Activated T-cell treated with anti-CD3 and anti-CD28 coated beads, Interleukin-2, amount 50 U/mL, for 1 hour (primary cell): ENCODE data around the gene RACK1.
A peak's percentile ranks its signal among the peaks of the same experiment; 100 is the strongest.
"Not testable (repeated sequence)": the region's sequence is repeated elsewhere in the genome, so short reads cannot be mapped to it uniquely, and the experiment has no call there.

Experiments
- DNase-seq: peaks from one replicate; pipeline ENCODE4 v3.0.0-alpha.2; 2020

RACK1 gene

DNA sequence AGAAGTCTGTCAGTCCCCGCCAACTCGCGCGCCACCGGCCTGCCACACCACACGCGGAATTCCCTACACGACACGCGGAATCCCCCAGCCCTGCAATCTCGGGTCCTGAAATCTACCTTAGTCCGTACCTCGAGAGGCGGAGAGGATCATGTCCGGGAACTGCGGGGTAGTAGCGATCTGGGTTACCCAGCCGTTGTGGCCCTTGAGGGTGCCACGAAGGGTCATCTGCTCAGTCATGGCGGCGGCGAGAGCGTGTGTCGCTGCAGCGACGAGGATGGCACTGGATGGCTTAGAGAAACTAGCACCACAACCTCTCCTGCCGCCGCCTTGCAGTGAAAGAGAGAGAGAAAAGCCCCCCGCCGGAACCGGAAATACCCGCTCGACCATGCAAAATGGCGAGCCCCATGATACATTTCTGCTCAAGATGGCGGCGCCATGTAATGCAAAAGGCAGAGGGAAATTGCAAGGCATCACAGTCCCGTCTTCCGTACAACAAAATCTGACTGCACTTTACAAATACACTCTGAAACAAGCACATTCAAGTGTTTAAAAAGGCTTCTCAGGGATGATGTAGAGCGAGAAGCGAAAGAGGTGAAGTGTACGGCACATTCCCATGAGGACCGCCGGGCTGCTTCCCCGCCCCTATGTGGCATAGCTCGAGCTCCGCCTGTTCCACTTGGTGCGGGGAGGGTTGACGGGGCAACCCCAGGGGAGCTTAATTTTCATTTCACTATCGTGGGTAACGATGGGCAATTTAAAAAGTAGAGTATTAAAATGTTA is at the start of gene RACK1:
TSS of gene RACK1 (minus strand) at position 343 of the 780 bp plus-strand sequence. CDS start at position 237, 106 bp downstream.
- DNase-seq: peak; percentile 87

DNA sequence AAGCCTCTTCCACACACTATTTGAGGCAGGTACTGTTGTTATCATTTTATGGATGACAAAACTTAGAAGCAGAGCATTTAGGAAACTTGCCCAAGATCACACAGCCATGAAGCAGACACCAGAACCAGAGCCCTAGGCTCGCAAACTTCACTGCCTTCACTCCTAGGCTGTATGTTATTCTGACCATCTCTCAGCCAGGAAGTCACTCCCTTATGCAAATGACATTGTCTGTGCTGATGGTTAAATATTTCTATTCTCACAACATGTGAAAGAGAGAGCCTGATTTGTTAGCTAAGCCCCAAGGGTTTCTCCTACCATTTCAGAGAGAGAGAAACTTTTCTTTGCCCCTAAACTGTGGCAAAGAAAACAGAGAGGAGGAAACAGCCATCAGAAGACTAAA is 43.6 kb upstream of the RACK1 start:
- not testable (repeated sequence) for DNase-seq

- not testable (repeated sequence) for DNase-seq
Measured at GRCh38 chr5:181285962-181286705, 42.4 kb upstream of the RACK1 start.

- not testable (repeated sequence) for DNase-seq
Measured at GRCh38 chr5:181283841-181284755, 40.4 kb upstream of the RACK1 start.

DNA sequence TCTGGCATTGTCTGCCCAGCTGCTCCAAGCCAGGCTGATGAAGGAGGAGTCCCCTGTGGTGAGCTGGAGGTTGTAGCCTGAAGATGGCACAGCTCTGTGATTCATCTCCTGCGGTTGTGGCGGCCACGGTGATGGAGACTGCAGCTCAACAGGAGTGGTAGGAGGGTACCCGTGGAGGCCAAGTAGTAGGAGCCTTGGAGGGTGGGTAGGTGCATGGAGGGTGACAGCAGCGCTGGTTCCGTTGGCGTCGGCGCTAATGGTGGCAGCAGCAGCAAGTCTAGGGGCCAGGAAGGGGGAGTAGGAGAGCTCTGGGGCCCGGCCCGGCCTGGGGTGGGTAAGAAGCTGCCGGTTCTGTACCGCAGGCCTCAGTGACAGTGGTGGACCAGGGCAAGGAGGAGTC is 39.6 kb upstream of the RACK1 start:
- DNase-seq: no peak

- DNase-seq: no peak
Measured at GRCh38 chr5:181282874-181283273, 39.2 kb upstream of the RACK1 start.

DNA sequence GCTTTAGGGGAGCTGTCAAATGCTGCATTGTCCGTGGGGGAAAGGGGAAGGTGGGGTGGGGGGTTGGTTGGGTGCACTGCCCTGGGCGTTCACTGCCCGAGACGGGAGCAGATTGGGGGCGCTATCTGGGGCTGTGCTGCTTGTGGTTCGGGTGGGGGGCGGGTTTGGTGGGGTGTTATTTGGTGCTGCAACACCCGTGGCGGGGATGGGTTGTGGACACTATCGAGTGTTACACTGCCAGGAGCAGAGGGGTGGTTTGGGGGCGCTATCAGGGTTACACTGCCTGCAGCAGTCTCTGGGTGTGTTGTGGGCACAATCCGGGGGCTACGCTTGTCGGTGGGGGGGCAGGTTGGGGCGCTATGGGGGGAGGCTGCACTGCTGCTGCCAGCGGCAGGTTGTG is 38.7 kb upstream of the RACK1 start:
- DNase-seq: not testable (repeated sequence)

DNA sequence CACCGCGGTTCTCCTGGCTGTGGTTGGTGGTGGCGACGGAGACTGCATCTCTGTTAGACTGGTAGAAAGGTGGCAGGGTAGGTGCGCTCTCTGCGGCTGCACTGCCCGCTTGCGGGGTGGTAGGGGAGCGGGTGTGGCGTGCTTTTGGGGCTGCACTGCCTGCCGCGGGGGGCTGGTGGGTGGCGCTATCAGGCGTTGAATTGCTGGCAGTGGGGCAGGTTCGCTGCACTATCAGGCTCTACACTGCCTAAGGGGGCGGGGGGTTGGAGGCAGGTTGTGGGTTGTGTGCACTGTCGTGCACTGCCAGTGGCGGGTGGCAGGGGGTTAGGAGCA is 38.2 kb upstream of the RACK1 start:
- no peak for DNase-seq

DNA sequence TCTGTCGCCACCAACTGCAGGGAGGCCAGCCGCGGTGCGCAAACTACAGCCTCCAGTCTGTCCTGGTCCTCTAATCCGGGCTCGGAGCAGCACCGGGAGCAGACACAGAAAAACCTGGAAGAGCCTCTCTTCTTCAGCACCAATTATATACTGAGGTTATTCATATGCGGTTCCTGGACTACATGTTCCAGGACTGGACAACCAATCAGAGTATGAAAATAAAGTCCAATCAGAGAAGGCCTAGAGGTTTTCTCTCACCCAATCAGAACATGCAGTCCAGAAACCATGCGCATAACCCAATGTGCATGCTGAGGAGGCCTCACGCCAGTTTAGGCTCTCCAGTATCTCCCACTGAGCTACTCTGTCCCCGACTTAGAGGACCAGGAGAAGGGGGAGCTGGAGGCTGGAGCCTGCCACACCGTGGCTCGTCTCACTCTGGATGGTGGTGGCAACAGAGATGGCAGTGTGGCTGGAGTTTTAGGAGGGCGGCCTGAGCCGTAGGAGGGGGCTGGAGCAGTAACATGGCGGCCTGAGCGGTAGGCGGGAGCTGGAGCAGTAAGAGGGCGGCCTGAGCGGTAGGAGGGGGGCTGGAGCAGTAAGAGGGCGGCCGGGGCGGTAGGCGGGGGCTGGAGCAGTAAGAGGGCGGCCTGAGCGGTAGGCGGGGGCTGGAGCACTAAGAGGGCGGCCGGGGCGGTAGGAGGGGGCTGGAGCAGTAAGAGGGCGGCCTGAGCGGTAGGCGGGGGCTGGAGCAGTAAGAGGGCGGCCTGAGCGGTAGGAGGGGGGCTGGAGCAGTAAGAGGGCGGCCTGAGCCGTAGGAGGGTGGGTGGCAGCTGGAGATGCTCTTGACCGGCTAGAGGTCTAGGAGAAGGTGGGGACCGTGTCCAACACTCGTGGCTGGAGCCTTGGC is 37.6 kb upstream of the RACK1 start:
- DNase-seq: no peak

DNA sequence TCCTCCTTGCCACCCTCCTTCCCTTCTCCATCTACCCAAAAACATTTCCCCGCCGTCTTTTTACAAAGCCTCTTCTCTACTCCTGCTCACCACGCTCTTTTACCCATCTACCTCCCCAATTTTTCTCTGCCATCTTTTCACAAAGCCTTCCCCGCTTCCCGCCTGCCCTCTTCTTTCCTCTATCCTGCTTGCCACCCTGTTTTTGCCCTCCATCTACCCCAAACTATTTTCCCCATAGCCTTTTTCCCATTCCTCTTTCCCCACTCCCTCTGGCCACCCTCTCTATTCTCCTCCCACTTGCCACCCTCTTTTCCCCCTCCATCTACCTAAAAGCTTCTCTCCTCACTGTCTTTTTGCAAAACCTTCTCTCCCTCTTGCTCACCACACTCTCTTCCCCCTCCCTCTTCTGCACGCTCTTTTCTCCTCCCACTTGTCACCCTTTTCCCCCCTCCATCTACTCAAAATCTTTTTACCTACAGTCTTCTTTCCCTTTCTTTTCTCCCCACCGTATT is 36.6 kb upstream of the RACK1 start:
- DNase-seq: no peak

- not testable (repeated sequence) for DNase-seq
Measured at GRCh38 chr5:181273433-181273744, 29.7 kb upstream of the RACK1 start.

GRCh38 chr5:181271081-181271480 is 27.4 kb upstream of the RACK1 start:
- DNase-seq: no peak

- not testable (repeated sequence) for DNase-seq
Measured at GRCh38 chr5:181267907-181268306, 24.2 kb upstream of the RACK1 start.

DNA sequence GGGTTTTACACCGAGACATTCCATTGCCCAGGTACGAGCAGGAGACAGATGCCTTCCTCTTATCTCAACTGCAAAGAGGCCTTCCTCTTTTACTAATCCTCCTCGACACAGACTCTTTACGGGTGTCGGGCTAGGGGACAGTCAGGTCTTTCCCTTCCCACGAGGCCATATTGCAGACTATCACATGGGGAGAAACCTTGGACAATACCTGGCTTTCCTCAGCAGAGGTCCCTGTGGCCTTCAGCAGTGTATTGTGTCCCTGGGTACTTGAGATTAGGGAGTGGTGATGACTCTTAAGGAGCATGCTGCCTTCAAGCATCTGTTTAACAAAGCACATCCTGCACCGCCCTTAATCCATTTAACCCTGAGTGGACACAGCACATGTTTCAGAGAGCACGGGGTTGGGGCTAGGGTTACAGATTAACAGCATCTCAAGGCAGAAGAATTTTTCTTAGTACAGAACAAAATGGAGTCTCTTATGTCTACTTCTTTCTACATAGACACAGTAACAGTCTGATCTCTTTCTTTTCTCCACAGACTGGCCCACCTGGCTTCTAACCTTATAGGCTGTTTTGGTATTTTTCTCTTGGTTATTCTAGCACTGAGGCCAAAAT is 23.7 kb upstream of the RACK1 start:
- DNase-seq: not testable (repeated sequence)

GRCh38 chr5:181265092-181265671 is 21.5 kb upstream of the RACK1 start:
- DNase-seq: no peak

DNA sequence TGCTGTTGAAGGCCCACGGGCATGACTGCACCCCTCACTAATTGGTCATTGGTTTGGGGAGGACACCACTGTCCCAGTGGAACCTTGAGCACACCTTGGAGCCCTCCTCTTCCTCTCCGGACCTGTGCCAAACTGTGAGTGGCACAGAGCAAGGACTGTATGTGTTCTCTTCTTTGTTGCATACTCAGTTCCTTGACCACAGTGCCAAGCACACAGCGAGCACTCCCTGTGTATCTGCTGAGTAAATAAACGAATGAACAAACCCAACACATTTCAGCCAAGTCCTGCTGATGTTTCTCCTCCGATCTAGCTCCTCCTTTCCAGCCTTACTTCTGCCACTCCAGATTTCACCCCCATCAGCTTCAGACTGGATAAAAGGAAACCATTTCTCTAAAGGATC is 19.9 kb upstream of the RACK1 start:
- no peak for DNase-seq

DNA sequence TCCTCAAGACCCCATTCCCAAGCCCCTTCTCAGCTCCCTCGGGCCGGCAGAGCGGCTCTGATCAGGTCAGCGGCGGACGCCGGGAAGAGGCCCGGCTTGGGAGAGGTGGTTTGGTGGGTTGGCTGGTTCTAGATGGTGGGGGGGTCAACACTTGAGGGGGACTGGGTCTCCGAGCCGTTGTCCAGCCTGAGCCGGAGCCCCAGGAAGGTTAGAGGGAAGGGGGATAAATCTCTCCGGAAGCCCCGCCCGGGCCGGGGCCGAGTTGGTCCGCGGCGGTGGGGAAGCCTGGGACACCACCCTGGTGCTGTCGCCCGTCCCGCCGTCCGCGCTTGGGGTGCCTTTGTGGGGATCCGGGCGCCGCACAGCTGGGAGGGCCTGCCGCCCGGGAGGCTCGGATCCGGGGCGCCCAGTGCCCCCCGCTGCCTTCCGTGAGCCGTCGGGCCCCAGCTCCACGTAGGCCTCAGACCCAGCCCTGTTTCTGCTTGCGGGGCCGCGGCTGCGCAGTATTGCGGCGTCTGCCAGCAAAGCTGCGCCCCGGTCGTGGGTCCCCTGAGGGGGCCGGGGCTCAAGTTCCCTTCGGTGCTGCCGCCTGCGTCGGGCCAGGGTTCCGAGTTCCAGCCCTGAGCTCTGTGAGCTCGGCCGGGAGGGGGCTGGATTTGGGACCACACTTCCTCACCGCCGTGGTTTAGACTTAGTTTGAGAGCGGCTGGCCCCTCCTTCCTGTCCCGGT is 17.8 kb upstream of the RACK1 start:
- DNase-seq: peak; percentile 84

- DNase-seq: peak; percentile 90
Measured at GRCh38 chr5:181260720-181261319, 17.1 kb upstream of the RACK1 start, which contains the start of gene TRIM52. TRIM52 (minus strand) TSS chr5:181261143; CDS start chr5:181260813, 330 bp downstream.

- DNase-seq: no peak
Measured at GRCh38 chr5:181259974-181260719, 16.4 kb upstream of the RACK1 start.
